A549 (cell line): ENCODE measurements around the gene PELI1. TPM values are rescaled to one million over a fixed set of nuclear protein-coding genes. Genes with fewer than 3 reads are reported as not detected.

Experiments used
- ATAC-seq, 2 experiments: fragments of 200-7000 bp in 1 of 2; fragments of >200 bp in 1 of 2; cut with Nextera tagmentation in 1 of 2; cut with Tn5 transposase in 1 of 2; 3 replicates each; pipeline versions ENCODE4 v1.8.0 to v1.9.1; 2018 to 2020; ENCODE audit warnings: mild to moderate bottlenecking in 1 of 2, moderate library complexity in 1 of 2
- CTCF ChIA-PET: fragments of 300-600 bp; sonication (Branson Sonifier 250); formaldehyde crosslinking; extraction: SDS; loops from one replicate; lab custom pipeline; 2021; ENCODE audit warnings: antibody characterized with exemption, inconsistent platforms; lab: Yijun Ruan, JAX
- POLR2A ChIA-PET: fragments of 350-600 bp; formaldehyde crosslinking; extraction: SDS; loops from one replicate; lab custom pipeline; 2021; ENCODE audit warnings: antibody characterized with exemption, inconsistent platforms; lab: Yijun Ruan, JAX
- DNase-seq, 2 experiments: peaks; one replicate each; pipeline versions ENCODE4 v3.0.0 to v3.0.0-alpha.2; 2011 to 2016; ENCODE audit warnings: low read depth in 1 of 2, low spot score in 1 of 2
- FAIRE-seq: peaks from 2 replicates; lab custom pipeline; 2011; peaks lifted over from hg19 to GRCh38; lab: Jason Lieb, UNC
- H3K27ac ChIP-seq, 2 experiments: fragments of >200 bp; sonication (Bioruptor Twin); formaldehyde crosslinking; 3 replicates each; pipeline ENCODE4 v1.5.1; 2016 to 2017
- H3K4me1 ChIP-seq: fragments of >200 bp; sonication (Bioruptor Twin); formaldehyde crosslinking; 3 replicates; pipeline ENCODE4 v1.6.1; 2016
- H3K4me2 ChIP-seq: fragments of >200 bp; sonication (Bioruptor Twin); formaldehyde crosslinking; 3 replicates; pipeline ENCODE4 v1.6.1; 2016
- H3K4me3 ChIP-seq: fragments of >200 bp; sonication (Bioruptor Twin); formaldehyde crosslinking; 3 replicates; pipeline ENCODE4 v1.5.1; 2016
- H3K9me3 ChIP-seq: fragments of >200 bp; sonication (Bioruptor Twin); formaldehyde crosslinking; 3 replicates; pipeline ENCODE4 v1.6.1; 2016
- BHLHE40 ChIP-seq: IDR thresholded peaks from 2 replicates; pipeline ENCODE4 v1.6.1; 2012; ENCODE audit warnings: low read depth, low read length, inconsistent platforms
- CEBPB ChIP-seq, 2 experiments: fragments of >200 bp in 1 of 2; sonication (Bioruptor Twin) in 1 of 2; formaldehyde crosslinking in 1 of 2; IDR thresholded peaks; 2 replicates each; pipeline ENCODE4 v1.6.1; 2012 to 2016
- CHD2 ChIP-seq: fragments of 150-350 bp; IDR thresholded peaks from 2 replicates; pipeline ENCODE4 v1.6.1; 2014; ENCODE audit warnings: low read length; ENCODE audit not compliant: partially characterized antibody
- EHF ChIP-seq: fragments of 250-450 bp; sonication (Bioruptor Pico); IDR thresholded peaks from 2 replicates; pipeline ENCODE4 v1.5.0; 2020; ENCODE audit warnings: mild to moderate bottlenecking
- EHMT2 ChIP-seq: fragments of 200-600 bp; sonication (generic); IDR thresholded peaks from 2 replicates; pipeline ENCODE4 v1.6.1; 2016; ENCODE audit warnings: antibody characterized with exemption, low read depth, mild to moderate bottlenecking, moderate library complexity
- FOSB ChIP-seq: fragments of 250-450 bp; sonication (Bioruptor Pico); IDR thresholded peaks from 2 replicates; pipeline ENCODE4 v1.5.0; 2020; ENCODE audit warnings: mild to moderate bottlenecking, moderate library complexity
- FOSL2 ChIP-seq, 2 experiments: fragments of 450-650 bp in 1 of 2; fragments of >200 bp in 1 of 2; sonication (Bioruptor Twin) in 1 of 2; formaldehyde crosslinking; IDR thresholded peaks; 2 replicates each; pipeline versions ENCODE4 v1.5.0 to v1.6.1; 2016 to 2020; ENCODE audit warnings: mild to moderate bottlenecking in 1 of 2, moderate library complexity in 1 of 2
- FOXS1 ChIP-seq: fragments of 250-450 bp; sonication (Bioruptor Pico); IDR thresholded peaks from 2 replicates; pipeline ENCODE4 v1.5.0; 2020; ENCODE audit warnings: mild to moderate bottlenecking, moderate library complexity
- HOXA7 ChIP-seq: fragments of 250-450 bp; sonication (Bioruptor Pico); IDR thresholded peaks from 2 replicates; pipeline ENCODE4 v1.5.0; 2020; ENCODE audit warnings: mild to moderate bottlenecking, moderate library complexity
- HOXB13 ChIP-seq: fragments of 250-450 bp; sonication (Bioruptor Pico); IDR thresholded peaks from 2 replicates; pipeline ENCODE4 v1.5.0; 2020; ENCODE audit warnings: low read depth, mild to moderate bottlenecking, moderate library complexity
- HOXB5 ChIP-seq: fragments of 250-450 bp; sonication (Bioruptor Pico); IDR thresholded peaks from 2 replicates; pipeline ENCODE4 v1.5.0; 2020; ENCODE audit warnings: mild to moderate bottlenecking, moderate library complexity
- KDM5A ChIP-seq: fragments of 200-600 bp; sonication (generic); IDR thresholded peaks from 2 replicates; pipeline ENCODE4 v1.6.1; 2016; ENCODE audit warnings: antibody characterized with exemption, mild to moderate bottlenecking
- MAFK ChIP-seq: fragments of 450-650 bp; IDR thresholded peaks from 2 replicates; pipeline ENCODE4 v1.6.1; 2014; ENCODE audit not compliant: partially characterized antibody
- MYC ChIP-seq: IDR thresholded peaks from 2 replicates; pipeline ENCODE4 v1.6.1; 2012; ENCODE audit warnings: mild to moderate bottlenecking, inconsistent platforms, low read length, improper control_type of control experiment, borderline replicate concordance
- POLR2A ChIP-seq: IDR thresholded peaks from 2 replicates; pipeline ENCODE4 v1.6.1; 2012; ENCODE audit warnings: mild to moderate bottlenecking, low read length
- RAD21 ChIP-seq, 2 experiments: fragments of >200 bp in 1 of 2; sonication (Bioruptor Twin) in 1 of 2; formaldehyde crosslinking in 1 of 2; IDR thresholded peaks in 1 of 2; conservative IDR thresholded peaks in 1 of 2; 2 replicates in 1 of 2; 3 replicates in 1 of 2; pipeline ENCODE4 v1.6.1; 2012 to 2018; ENCODE audit warnings: inconsistent platforms in 1 of 2
- RARB ChIP-seq: fragments of 250-450 bp; sonication (Bioruptor Pico); IDR thresholded peaks from 2 replicates; pipeline ENCODE4 v1.8.0; 2021; ENCODE audit warnings: mild to moderate bottlenecking, moderate library complexity
- RNF2 ChIP-seq: fragments of 200-600 bp; sonication (generic); IDR thresholded peaks from 2 replicates; pipeline ENCODE4 v1.6.1; 2016; ENCODE audit warnings: low read depth, mild to moderate bottlenecking, antibody characterized with exemption, moderate library complexity, borderline replicate concordance
- SMC3 ChIP-seq: fragments of >200 bp; sonication (Bioruptor Twin); formaldehyde crosslinking; IDR thresholded peaks from 3 replicates; pipeline ENCODE4 v1.6.1; 2018; ENCODE audit warnings: inconsistent platforms
- TFCP2L1 ChIP-seq: fragments of 250-450 bp; sonication (Bioruptor Pico); IDR thresholded peaks from 2 replicates; pipeline ENCODE4 v1.5.0; 2021; ENCODE audit warnings: mild to moderate bottlenecking
- TP53 ChIP-seq: fragments of 250-450 bp; sonication (Bioruptor Pico); IDR thresholded peaks from 2 replicates; pipeline ENCODE4 v1.5.0; 2021; ENCODE audit warnings: mild to moderate bottlenecking, moderate library complexity
- ZSCAN20 ChIP-seq: fragments of 250-450 bp; sonication (Bioruptor Pico); IDR thresholded peaks from 2 replicates; pipeline ENCODE4 v1.8.0; 2022; ENCODE audit warnings: mild to moderate bottlenecking, moderate library complexity
- WGBS: methylation state at CpG from one replicate; pipeline ENCODE4 v1.1.6; 2017; ENCODE audit errors: missing lambda C conversion rate; 5-methylcytosine and 5-hydroxymethylcytosine counted together
- polyA plus RNA-seq, 4 experiments: library from polyadenylated mRNA; depleted of rRNA in 3 of 4; stranded (reverse); fragments of >200 nt; fragmentation: RNase III in 1 of 4; extraction: RNeasy Plus Mini Kit Qiagen cat#74134 plus additional on column Dnase treatment in 1 of 4; gene quantifications; 2 replicates in 3 of 4; 3 replicates in 1 of 4; pipeline ENCODE4 v1.2.3, GENCODE V29; 2011 to 2017
- TF ChIP-seq, protein P1 (sequence below): fragments of >200 bp; sonication (Bioruptor Twin); formaldehyde crosslinking; IDR thresholded peaks from 3 replicates; pipeline ENCODE4 v1.5.1; 2016
- TF ChIP-seq, protein P2 (sequence below): fragments of 200-600 bp; sonication (generic); IDR thresholded peaks from 2 replicates; pipeline ENCODE4 v1.6.1; 2016; ENCODE audit warnings: antibody characterized with exemption, mild to moderate bottlenecking, moderate library complexity

The PELI1 gene
- polyA plus RNA-seq, 2 of the 4 experiments (the other 2 are of a cell fraction) = 2.1 to 5.1 TPM

DNA sequence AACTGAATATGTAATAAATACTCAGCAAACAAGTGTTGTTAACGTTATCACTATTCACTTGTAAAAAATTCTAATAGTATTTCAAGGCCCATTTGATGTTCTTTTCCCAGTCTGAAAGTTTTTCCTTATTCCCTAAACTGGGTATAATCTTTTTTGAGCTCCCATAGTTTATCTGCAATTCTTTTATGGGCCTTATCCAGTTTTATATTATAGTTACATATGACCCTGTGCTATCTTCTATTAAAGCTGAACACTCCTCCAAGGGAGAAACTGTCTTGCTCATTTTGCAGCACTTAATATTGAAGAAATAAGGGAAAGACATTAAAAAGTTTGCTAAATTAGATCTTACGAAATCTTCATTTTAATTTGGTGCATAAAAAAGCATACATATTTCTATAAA, 13.9 kb downstream of the PELI1 start:
- H3K4me1 ChIP-seq = no peaks in the 10 kb centered on the region
- WGBS = 63% methylated on average over 2 of the region's 2 CpGs
- FAIRE-seq (no peak), ATAC-seq (no peak), DNase-seq (no peak)
- POLR2A ChIA-PET = no interaction called here
- CTCF ChIA-PET = no interaction called here
- no peak overlapping the region for H3K27ac ChIP-seq
- H3K9me3 ChIP-seq = no peaks in the 10 kb centered on the region
- H3K4me2 ChIP-seq = no peak overlapping the region
- no peak overlapping the region for H3K4me3 ChIP-seq
- TF ChIP-seq RARB (CRISPR knock-in tag) (no peak), HOXB5 (no peak), BHLHE40 (no peak), POLR2A (no peak), CEBPB (IDR thresholded peaks at IDR 0.05) (no peak), TFCP2L1 (CRISPR knock-in tag) (no peak), EHF (CRISPR knock-in tag) (no peak), CHD2 (no peak), RAD21 (conservative IDR thresholded peaks at IDR 0.05 in 1 of 2, IDR thresholded peaks at IDR 0.05 in 1 of 2) (no peak), SMC3 (no peak), ZSCAN20 (no peak), MYC (no peak), FOSL2 (IDR thresholded peaks at IDR 0.05) (no peak), FOSL2 (CRISPR knock-in tag; IDR thresholded peaks at IDR 0.05) (no peak), EHMT2 (no peak)

DNA sequence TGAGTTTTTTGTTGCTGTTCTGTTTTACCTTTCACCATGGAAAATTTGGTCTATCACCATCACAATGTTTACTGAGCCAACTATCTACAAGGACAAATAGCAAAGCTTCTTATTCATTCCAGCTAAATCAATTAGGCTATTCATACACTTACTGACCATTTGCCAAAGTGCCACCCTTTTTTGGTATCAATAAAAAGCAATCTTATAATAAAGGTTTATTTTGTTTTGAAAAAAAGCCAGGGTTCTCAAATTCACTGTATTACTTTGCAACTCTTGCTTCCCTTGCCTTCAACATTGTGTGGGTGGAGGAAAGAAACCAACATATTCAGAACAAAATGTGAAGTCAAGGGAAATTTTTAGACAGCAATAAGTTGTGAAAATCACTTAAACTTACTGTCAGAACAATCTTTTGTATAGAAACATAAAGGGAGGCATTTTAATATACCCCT, 15.3 kb downstream of the PELI1 start:
- ATAC-seq (no peak), FAIRE-seq (no peak), DNase-seq (no peak)
- ChIA-PET CTCF (no interaction called here), POLR2A (no interaction called here)
- Histone ChIP-seq H3K4me2 (no peak overlapping the region), H3K4me3 (no peak overlapping the region), H3K4me1 (no peaks in the 10 kb centered on the region), H3K9me3 (no peaks in the 10 kb centered on the region), H3K27ac (no peak overlapping the region)
- no peak for TF ChIP-seq RNF2
- no peak for TF ChIP-seq MYC
- TF ChIP-seq MAFK = no peak
- TF ChIP-seq TP53 (CRISPR knock-in tag) = no peak
- TF ChIP-seq KDM5A = no peak
- no peak for TF ChIP-seq CEBPB (IDR thresholded peaks at IDR 0.05)
- TF ChIP-seq HOXA7 = no peak
- no peak for TF ChIP-seq FOXS1 (CRISPR knock-in tag)
- no peak for TF ChIP-seq FOSB (CRISPR knock-in tag)
- TF ChIP-seq HOXB13 (CRISPR knock-in tag) = no peak
- TF ChIP-seq, protein P1, sequence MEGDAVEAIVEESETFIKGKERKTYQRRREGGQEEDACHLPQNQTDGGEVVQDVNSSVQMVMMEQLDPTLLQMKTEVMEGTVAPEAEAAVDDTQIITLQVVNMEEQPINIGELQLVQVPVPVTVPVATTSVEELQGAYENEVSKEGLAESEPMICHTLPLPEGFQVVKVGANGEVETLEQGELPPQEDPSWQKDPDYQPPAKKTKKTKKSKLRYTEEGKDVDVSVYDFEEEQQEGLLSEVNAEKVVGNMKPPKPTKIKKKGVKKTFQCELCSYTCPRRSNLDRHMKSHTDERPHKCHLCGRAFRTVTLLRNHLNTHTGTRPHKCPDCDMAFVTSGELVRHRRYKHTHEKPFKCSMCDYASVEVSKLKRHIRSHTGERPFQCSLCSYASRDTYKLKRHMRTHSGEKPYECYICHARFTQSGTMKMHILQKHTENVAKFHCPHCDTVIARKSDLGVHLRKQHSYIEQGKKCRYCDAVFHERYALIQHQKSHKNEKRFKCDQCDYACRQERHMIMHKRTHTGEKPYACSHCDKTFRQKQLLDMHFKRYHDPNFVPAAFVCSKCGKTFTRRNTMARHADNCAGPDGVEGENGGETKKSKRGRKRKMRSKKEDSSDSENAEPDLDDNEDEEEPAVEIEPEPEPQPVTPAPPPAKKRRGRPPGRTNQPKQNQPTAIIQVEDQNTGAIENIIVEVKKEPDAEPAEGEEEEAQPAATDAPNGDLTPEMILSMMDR = no peak
- TF ChIP-seq POLR2A = no peak
- TF ChIP-seq, protein P2, sequence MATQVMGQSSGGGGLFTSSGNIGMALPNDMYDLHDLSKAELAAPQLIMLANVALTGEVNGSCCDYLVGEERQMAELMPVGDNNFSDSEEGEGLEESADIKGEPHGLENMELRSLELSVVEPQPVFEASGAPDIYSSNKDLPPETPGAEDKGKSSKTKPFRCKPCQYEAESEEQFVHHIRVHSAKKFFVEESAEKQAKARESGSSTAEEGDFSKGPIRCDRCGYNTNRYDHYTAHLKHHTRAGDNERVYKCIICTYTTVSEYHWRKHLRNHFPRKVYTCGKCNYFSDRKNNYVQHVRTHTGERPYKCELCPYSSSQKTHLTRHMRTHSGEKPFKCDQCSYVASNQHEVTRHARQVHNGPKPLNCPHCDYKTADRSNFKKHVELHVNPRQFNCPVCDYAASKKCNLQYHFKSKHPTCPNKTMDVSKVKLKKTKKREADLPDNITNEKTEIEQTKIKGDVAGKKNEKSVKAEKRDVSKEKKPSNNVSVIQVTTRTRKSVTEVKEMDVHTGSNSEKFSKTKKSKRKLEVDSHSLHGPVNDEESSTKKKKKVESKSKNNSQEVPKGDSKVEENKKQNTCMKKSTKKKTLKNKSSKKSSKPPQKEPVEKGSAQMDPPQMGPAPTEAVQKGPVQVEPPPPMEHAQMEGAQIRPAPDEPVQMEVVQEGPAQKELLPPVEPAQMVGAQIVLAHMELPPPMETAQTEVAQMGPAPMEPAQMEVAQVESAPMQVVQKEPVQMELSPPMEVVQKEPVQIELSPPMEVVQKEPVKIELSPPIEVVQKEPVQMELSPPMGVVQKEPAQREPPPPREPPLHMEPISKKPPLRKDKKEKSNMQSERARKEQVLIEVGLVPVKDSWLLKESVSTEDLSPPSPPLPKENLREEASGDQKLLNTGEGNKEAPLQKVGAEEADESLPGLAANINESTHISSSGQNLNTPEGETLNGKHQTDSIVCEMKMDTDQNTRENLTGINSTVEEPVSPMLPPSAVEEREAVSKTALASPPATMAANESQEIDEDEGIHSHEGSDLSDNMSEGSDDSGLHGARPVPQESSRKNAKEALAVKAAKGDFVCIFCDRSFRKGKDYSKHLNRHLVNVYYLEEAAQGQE = no peak
- no peak for TF ChIP-seq FOSL2 (IDR thresholded peaks at IDR 0.05)
- no peak for TF ChIP-seq FOSL2 (CRISPR knock-in tag; IDR thresholded peaks at IDR 0.05)
